ENCODE results near the gene GSPT1.

GSPT1 gene

DNA sequence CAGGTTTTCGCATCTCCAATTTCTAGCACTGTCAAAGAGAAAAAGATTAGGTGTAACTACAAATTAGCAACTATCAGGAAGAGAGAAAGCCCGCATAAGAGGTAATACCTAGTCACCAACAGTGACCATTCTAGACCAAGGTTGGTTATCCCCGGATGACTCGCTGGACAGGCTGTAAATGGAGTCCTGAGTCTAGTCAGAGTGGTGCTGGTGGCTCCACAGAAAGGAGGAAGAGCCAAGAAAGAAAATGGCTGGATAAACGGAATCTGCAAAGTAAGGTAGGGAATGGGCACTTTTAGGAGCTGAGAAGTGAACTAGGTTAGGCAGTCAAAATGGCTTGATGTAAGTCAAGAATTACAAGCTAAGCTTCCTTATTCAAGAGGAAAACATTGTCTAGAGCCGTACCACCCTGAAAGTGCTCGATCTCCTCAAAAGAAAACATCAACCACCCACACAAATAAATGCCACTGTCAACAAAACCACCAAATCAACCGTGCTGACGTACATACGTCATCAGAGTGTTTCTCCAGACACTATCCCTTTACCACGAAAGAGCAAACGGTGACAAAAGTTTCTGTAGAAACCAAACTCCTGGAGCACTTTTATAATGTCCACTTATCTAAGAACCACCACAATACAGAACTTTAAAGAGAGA is 2.2 kb downstream of the GSPT1 start:
- peaks cover 40% of the 10 kb centered on the region for H3K4me1 Mint-ChIP-seq
- H3K9me3 Mint-ChIP-seq, result no peaks in the 10 kb centered on the region
- TF ChIP-seq, protein P1, sequence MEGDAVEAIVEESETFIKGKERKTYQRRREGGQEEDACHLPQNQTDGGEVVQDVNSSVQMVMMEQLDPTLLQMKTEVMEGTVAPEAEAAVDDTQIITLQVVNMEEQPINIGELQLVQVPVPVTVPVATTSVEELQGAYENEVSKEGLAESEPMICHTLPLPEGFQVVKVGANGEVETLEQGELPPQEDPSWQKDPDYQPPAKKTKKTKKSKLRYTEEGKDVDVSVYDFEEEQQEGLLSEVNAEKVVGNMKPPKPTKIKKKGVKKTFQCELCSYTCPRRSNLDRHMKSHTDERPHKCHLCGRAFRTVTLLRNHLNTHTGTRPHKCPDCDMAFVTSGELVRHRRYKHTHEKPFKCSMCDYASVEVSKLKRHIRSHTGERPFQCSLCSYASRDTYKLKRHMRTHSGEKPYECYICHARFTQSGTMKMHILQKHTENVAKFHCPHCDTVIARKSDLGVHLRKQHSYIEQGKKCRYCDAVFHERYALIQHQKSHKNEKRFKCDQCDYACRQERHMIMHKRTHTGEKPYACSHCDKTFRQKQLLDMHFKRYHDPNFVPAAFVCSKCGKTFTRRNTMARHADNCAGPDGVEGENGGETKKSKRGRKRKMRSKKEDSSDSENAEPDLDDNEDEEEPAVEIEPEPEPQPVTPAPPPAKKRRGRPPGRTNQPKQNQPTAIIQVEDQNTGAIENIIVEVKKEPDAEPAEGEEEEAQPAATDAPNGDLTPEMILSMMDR (IDR thresholded peaks at IDR 0.05; ENCODE audit: unreplicated experiment in 3 of 3), result no peak
- H3K27me3 Mint-ChIP-seq (ENCODE audit: low read depth), result no peaks in the 10 kb centered on the region
- H3K27ac Mint-ChIP-seq, result peak overlapping the region; percentile 86 to 96 (median 94)
- peak overlapping the region; percentile 94 to 98 (median 98) for H3K4me3 Mint-ChIP-seq
- no peaks in the 10 kb centered on the region for H3K36me3 Mint-ChIP-seq (ENCODE audit: low read depth)

DNA sequence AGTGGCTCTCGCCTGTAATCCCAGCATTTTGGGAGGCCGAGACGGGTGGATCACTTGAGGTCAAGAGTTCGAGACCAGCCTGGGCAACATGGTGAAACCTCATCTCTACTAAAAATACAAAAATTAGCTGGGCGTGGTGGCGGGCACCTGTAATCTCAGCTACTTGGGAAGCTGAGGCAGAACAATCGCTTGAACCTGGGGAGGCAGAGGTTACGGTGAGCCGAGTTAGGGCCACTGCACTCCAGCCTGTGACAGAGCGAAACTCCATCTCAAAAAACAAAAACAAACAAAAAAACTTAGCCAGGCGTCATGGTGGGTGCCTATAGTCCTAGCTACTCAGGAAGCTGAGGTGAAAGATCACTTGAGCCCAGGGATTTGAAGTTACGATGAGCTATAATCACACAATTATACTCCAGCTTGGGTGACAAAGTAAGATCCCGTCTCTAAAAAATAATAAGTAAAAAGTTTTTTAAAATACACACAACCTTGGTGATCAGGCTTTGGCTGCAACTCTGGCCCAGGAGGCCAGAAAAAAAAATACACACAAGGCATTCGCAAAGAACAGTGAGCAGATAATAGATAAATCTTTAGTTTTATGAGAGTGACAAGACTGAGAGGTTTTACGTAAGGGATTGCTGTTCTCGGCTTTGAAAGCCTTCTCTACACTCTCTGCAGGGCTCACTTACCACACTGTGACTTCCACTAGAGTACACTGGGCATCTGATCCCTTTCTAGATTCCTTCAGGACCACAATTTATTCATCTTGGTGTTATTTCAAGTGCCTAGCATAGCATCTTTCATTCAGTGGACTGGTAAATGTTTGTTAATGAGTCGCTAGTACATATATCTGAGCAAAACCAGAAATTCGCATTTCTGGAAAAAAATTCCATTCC is 5.9 kb downstream of the GSPT1 start:
- Mint-ChIP-seq H3K36me3 (ENCODE audit: low read depth) (peaks cover 17% of the 10 kb centered on the region), H3K4me3 (no peak overlapping the region), H3K27me3 (ENCODE audit: low read depth) (no peaks in the 10 kb centered on the region), H3K9me3 (no peaks in the 10 kb centered on the region), H3K27ac (peak overlapping the region; percentile 5 to 57 (median 49)), H3K4me1 (peaks cover 40% of the 10 kb centered on the region)
- TF ChIP-seq, protein P1 (IDR thresholded peaks at IDR 0.05; ENCODE audit: unreplicated experiment in 3 of 3), result no peak

DNA sequence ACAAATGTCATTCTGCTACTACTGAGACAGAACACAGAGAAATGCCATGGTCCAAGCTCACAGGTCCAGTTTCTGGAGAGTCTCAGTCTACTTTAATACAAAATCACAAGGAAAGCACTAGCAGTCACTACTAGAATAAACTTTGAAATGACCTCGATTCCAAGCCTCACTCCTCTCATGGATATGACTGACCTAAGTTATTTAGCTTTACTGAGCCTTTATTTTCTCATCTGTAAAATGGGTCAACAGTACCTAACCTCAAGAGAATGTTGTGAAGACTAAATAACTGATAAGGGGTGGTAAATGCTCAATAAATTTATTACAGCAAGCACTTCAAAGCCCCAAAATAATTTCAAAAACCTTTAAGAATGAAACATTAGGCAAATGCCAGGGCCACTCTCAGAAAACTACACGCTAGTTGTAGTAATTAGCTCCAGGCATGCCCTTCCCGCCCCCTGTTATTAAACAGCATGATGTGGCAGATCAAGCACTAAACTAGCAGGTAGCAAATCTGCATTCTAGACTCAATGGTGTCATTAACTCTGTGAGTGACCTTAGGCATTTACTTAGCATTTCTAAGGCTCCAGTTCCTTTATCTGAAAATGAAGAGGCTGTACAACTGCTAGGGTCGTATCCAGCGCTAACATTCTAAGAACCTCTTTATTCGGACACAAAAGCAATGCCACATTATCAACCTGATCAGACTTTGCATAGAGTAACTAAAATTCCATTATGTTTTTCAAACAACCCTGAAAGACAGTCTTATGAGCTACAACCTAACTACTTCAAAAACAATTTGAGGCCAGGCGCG is 8.4 kb downstream of the GSPT1 start:
- Mint-ChIP-seq H3K4me1 (peaks cover 19% of the 10 kb centered on the region), H3K4me3 (no peak overlapping the region), H3K36me3 (ENCODE audit: low read depth) (peaks cover 24% of the 10 kb centered on the region), H3K9me3 (no peaks in the 10 kb centered on the region), H3K27ac (no peak overlapping the region), H3K27me3 (ENCODE audit: low read depth) (no peaks in the 10 kb centered on the region)
- TF ChIP-seq, protein P1 (IDR thresholded peaks at IDR 0.05; ENCODE audit: unreplicated experiment in 3 of 3), result no peak

DNA sequence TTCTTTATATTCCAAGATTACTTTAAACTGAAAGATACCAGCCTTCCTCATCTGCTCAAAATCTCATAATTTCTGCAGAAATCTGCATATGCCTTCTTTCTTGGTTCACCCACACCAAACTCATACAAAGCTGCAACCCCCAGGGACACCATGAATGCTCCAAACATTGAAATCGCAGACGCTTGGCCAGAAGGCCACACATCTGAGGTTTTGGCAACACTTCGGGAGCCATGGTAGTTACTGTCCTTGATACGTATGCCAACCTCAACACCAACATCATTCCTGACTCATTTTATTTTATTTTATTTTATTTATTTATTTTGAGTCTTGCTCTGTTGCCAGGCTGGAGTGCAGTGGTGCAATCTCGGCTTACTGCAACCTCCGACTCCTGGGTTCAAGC is 11.8 kb downstream of the GSPT1 start:
- Mint-ChIP-seq H3K9me3 (no peaks in the 10 kb centered on the region), H3K36me3 (ENCODE audit: low read depth) (peaks cover 24% of the 10 kb centered on the region), H3K4me1 (no peaks in the 10 kb centered on the region), H3K27ac (no peak overlapping the region), H3K4me3 (no peak overlapping the region), H3K27me3 (ENCODE audit: low read depth) (no peaks in the 10 kb centered on the region)
- TF ChIP-seq, protein P1 (IDR thresholded peaks at IDR 0.05; ENCODE audit: unreplicated experiment in 3 of 3), result no peak

DNA sequence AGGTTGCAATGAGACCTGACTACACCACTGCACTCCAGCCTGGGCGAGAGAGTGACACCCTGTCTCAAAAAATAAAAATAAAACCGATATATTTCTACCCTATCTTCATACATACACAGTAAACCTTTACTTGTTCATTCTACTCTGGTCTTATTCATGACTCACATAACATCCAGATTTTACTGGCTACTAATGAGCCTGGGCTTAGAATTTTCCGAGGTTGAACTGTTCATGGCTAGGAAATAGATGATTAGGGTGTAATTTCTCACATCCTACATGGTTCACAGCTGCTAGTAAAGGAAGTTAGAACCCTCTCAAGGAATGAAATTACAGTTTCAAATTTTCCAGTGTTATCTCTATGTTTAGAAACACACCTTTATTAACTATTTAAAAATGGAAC is 14.7 kb downstream of the GSPT1 start:
- Mint-ChIP-seq H3K36me3 (ENCODE audit: low read depth) (peaks cover 18% of the 10 kb centered on the region), H3K27me3 (ENCODE audit: low read depth) (no peaks in the 10 kb centered on the region), H3K27ac (no peak overlapping the region), H3K9me3 (no peaks in the 10 kb centered on the region), H3K4me1 (no peaks in the 10 kb centered on the region), H3K4me3 (no peak overlapping the region)
- TF ChIP-seq, protein P1 (IDR thresholded peaks at IDR 0.05; ENCODE audit: unreplicated experiment in 3 of 3), result no peak

All from nephron (organoid).